Uterus (tissue), 2 donors: ENCODE data around the gene GET3.
"Not testable (repeated sequence)": the region's sequence is repeated elsewhere in the genome, so short reads cannot be mapped to it uniquely, and the experiment has no call there.

ENCODE experiments used
- POLR2A ChIP-seq, 2 donors: fragments of 450-650 bp; IDR thresholded peaks; one replicate each; pipeline ENCODE4 v1.6.1; 2016; ENCODE audit warnings: antibody characterized with exemption in 2 of 2, mild to moderate bottlenecking in 1 of 2, moderate library complexity in 1 of 2
- TF ChIP-seq, protein P1 (sequence below), 4 experiments: fragments of 200-600 bp in 2 of 4; fragments of 450-650 bp in 2 of 4; sonication (generic) in 2 of 4; IDR thresholded peaks; one replicate each; pipeline ENCODE4 v1.5.1; 2016 to 2019; ENCODE audit warnings: antibody characterized with exemption in 4 of 4, mild to moderate bottlenecking in 2 of 4, moderate library complexity in 1 of 4

DNA sequence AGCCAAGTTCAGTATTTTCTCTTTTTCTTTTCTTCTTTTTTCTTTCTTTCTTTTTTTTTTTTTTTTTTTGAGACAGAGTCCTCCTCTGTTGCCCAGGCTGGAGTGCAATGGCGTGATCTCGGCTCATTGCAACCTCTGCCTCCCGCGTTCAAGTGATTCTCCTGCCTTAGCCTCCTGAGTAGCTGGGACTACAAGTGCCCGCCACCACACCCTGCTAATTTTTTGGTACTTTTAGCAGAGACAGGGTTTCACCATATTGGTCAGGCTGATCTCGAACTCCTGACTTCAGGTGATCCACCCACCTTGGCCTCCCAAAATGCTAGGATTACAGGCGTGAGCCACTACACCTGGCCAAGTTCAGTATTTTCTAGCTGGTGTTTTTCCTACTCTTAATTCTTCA is 60.3 kb downstream of the GET3 start:
- TF ChIP-seq, protein P1, sequence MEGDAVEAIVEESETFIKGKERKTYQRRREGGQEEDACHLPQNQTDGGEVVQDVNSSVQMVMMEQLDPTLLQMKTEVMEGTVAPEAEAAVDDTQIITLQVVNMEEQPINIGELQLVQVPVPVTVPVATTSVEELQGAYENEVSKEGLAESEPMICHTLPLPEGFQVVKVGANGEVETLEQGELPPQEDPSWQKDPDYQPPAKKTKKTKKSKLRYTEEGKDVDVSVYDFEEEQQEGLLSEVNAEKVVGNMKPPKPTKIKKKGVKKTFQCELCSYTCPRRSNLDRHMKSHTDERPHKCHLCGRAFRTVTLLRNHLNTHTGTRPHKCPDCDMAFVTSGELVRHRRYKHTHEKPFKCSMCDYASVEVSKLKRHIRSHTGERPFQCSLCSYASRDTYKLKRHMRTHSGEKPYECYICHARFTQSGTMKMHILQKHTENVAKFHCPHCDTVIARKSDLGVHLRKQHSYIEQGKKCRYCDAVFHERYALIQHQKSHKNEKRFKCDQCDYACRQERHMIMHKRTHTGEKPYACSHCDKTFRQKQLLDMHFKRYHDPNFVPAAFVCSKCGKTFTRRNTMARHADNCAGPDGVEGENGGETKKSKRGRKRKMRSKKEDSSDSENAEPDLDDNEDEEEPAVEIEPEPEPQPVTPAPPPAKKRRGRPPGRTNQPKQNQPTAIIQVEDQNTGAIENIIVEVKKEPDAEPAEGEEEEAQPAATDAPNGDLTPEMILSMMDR (IDR thresholded peaks at IDR 0.05) = not testable (repeated sequence)
- not testable (repeated sequence) for TF ChIP-seq POLR2A (IDR thresholded peaks at IDR 0.05)
